ENCODE data around the gene IL18RAP.

Gene IL18RAP

GRCh38 chr2:102483086-102483485 is 60.1 kb downstream of the IL18RAP start:
- Histone ChIP-seq H2AFZ (ENCODE audit: low read depth) (no peak overlapping the region), H3K79me2 (ENCODE audit: insufficient read depth, low read depth) (no peaks in the 10 kb centered on the region), H3K27me3 (ENCODE audit: insufficient read depth, low read depth) (no peaks in the 10 kb centered on the region), H4K20me1 (ENCODE audit: insufficient read depth) (no peaks in the 10 kb centered on the region), H3K4me1 (ENCODE audit: low read depth, poor library complexity, severe bottlenecking) (no peaks in the 10 kb centered on the region), H3K36me3 (ENCODE audit: insufficient read depth) (no peaks in the 10 kb centered on the region), H3K9ac (no peak overlapping the region), H3K27ac (no peak overlapping the region), H3K4me2 (no peak overlapping the region), H3K4me3 (IDR thresholded peaks at IDR 0.05; ENCODE audit: insufficient read depth, low read depth, low read length) (no peak overlapping the region)
- TF ChIP-seq CTCF (conservative IDR thresholded peaks at IDR 0.05; ENCODE audit: low read depth, low read length): no peak

- Histone ChIP-seq H3K36me3 (ENCODE audit: insufficient read depth) (no peaks in the 10 kb centered on the region), H3K4me1 (ENCODE audit: low read depth, poor library complexity, severe bottlenecking) (no peaks in the 10 kb centered on the region), H2AFZ (ENCODE audit: low read depth) (no peak overlapping the region), H3K27me3 (ENCODE audit: insufficient read depth, low read depth) (no peaks in the 10 kb centered on the region), H4K20me1 (ENCODE audit: insufficient read depth) (no peaks in the 10 kb centered on the region), H3K4me3 (IDR thresholded peaks at IDR 0.05; ENCODE audit: insufficient read depth, low read depth, low read length) (no peak overlapping the region), H3K79me2 (ENCODE audit: insufficient read depth, low read depth) (no peaks in the 10 kb centered on the region), H3K4me2 (no peak overlapping the region), H3K27ac (no peak overlapping the region), H3K9ac (no peak overlapping the region)
- TF ChIP-seq CTCF (conservative IDR thresholded peaks at IDR 0.05; ENCODE audit: low read depth, low read length): no peak
Measured at GRCh38 chr2:102484310-102485061, 61.5 kb downstream of the IL18RAP start.

GRCh38 chr2:102485147-102485785 is 62.3 kb downstream of the IL18RAP start:
- no peak overlapping the region for H3K9ac ChIP-seq
- no peak for TF ChIP-seq CTCF (conservative IDR thresholded peaks at IDR 0.05; ENCODE audit: low read depth, low read length)
- H4K20me1 ChIP-seq (ENCODE audit: insufficient read depth): no peaks in the 10 kb centered on the region
- no peak overlapping the region for H3K4me3 ChIP-seq (IDR thresholded peaks at IDR 0.05; ENCODE audit: insufficient read depth, low read depth, low read length)
- H3K27me3 ChIP-seq (ENCODE audit: insufficient read depth, low read depth): no peaks in the 10 kb centered on the region
- no peak overlapping the region for H2AFZ ChIP-seq (ENCODE audit: low read depth)
- H3K79me2 ChIP-seq (ENCODE audit: insufficient read depth, low read depth): no peaks in the 10 kb centered on the region
- no peak overlapping the region for H3K27ac ChIP-seq
- no peaks in the 10 kb centered on the region for H3K36me3 ChIP-seq (ENCODE audit: insufficient read depth)
- no peaks in the 10 kb centered on the region for H3K4me1 ChIP-seq (ENCODE audit: low read depth, poor library complexity, severe bottlenecking)
- H3K4me2 ChIP-seq: no peak overlapping the region

GRCh38 chr2:102486941-102487702 is 64.2 kb downstream of the IL18RAP start:
- Histone ChIP-seq H3K4me2 (no peak overlapping the region), H2AFZ (ENCODE audit: low read depth) (no peak overlapping the region), H3K36me3 (ENCODE audit: insufficient read depth) (no peaks in the 10 kb centered on the region), H3K79me2 (ENCODE audit: insufficient read depth, low read depth) (no peaks in the 10 kb centered on the region), H3K4me1 (ENCODE audit: low read depth, poor library complexity, severe bottlenecking) (no peaks in the 10 kb centered on the region), H3K27me3 (ENCODE audit: insufficient read depth, low read depth) (no peaks in the 10 kb centered on the region), H3K9ac (no peak overlapping the region), H3K4me3 (IDR thresholded peaks at IDR 0.05; ENCODE audit: insufficient read depth, low read depth, low read length) (no peak overlapping the region), H4K20me1 (ENCODE audit: insufficient read depth) (no peaks in the 10 kb centered on the region), H3K27ac (no peak overlapping the region)
- no peak for TF ChIP-seq CTCF (conservative IDR thresholded peaks at IDR 0.05; ENCODE audit: low read depth, low read length)

All from KMS-11 (cell line).